GM10847 (cell line): Measurements from ENCODE around the gene GTF2IRD1.

Experiments
- POLR2A ChIP-seq: IDR thresholded peaks from 2 replicates; pipeline ENCODE4 v1.6.1; 2011; ENCODE audit not compliant: insufficient read length; ENCODE audit errors: extremely low read depth

The GTF2IRD1 gene

GRCh38 chr7:74480861-74481417 lies 27.2 kb downstream of the GTF2IRD1 start:
- no peak for TF ChIP-seq POLR2A

- no peak for TF ChIP-seq POLR2A
Observed at GRCh38 chr7:74481458-74482196, 27.9 kb downstream of the GTF2IRD1 start.

- no peak for TF ChIP-seq POLR2A
Observed at GRCh38 chr7:74482197-74482467, 28.4 kb downstream of the GTF2IRD1 start.

GRCh38 chr7:74482629-74483401 lies 29.1 kb downstream of the GTF2IRD1 start:
- TF ChIP-seq POLR2A, result no peak

- no peak for TF ChIP-seq POLR2A
Observed at GRCh38 chr7:74483402-74484336, 30.0 kb downstream of the GTF2IRD1 start.

GRCh38 chr7:74485611-74486010 lies 31.9 kb downstream of the GTF2IRD1 start:
- TF ChIP-seq POLR2A, result no peak

GRCh38 chr7:74489997-74490945 lies 36.6 kb downstream of the GTF2IRD1 start:
- TF ChIP-seq POLR2A, result no peak

- TF ChIP-seq POLR2A, result no peak
Observed at GRCh38 chr7:74493295-74493694, 39.6 kb downstream of the GTF2IRD1 start.

- TF ChIP-seq POLR2A, result no peak
Observed at GRCh38 chr7:74494076-74494548, 40.4 kb downstream of the GTF2IRD1 start.

GRCh38 chr7:74495112-74496086 lies 41.7 kb downstream of the GTF2IRD1 start:
- no peak for TF ChIP-seq POLR2A

GRCh38 chr7:74496272-74496671 lies 42.6 kb downstream of the GTF2IRD1 start:
- no peak for TF ChIP-seq POLR2A

- TF ChIP-seq POLR2A, result no peak
Observed at GRCh38 chr7:74498354-74498753, 44.6 kb downstream of the GTF2IRD1 start.
